Skeletal muscle tissue (tissue), 4 donors: Measurements from ENCODE around the gene RNLS. TPM values are rescaled to one million over a fixed set of nuclear protein-coding genes. Genes with fewer than 3 reads are reported as not detected.
A peak's percentile ranks its signal among the peaks of the same experiment; 100 is the strongest.

Source experiments
- H3K27ac ChIP-seq: one replicate; pipeline ENCODE4 v1.7.0; 2013; ENCODE audit warnings: mild to moderate bottlenecking, low read depth, low read length, inconsistent platforms
- H3K27me3 ChIP-seq, 3 donors: one replicate each; pipeline ENCODE4 v1.7.0; 2013; ENCODE audit warnings: low read length in 3 of 3; ENCODE audit not compliant: control insufficient read depth in 3 of 3, insufficient read depth in 3 of 3
- H3K36me3 ChIP-seq, 3 donors: one replicate each; pipeline ENCODE4 v1.7.0; 2013; ENCODE audit warnings: low read length in 3 of 3; ENCODE audit not compliant: control insufficient read depth in 3 of 3, insufficient read depth in 3 of 3
- H3K4me1 ChIP-seq, 3 donors: one replicate each; pipeline ENCODE4 v1.7.0; 2013; ENCODE audit warnings: low read length in 3 of 3, mild to moderate bottlenecking in 3 of 3; ENCODE audit not compliant: control insufficient read depth in 3 of 3, insufficient read depth in 3 of 3
- H3K4me3 ChIP-seq, 3 donors: one replicate each; pipeline ENCODE4 v1.7.0; 2013; ENCODE audit warnings: low read length in 3 of 3
- H3K9ac ChIP-seq, 3 donors: one replicate each; pipeline ENCODE4 v1.7.0; 2013; ENCODE audit warnings: low read length in 3 of 3, mild to moderate bottlenecking in 3 of 3, moderate library complexity in 2 of 3, low read depth in 1 of 3
- H3K9me3 ChIP-seq, 3 donors: one replicate each; pipeline ENCODE4 v1.7.0; 2013; ENCODE audit warnings: low read length in 3 of 3; ENCODE audit not compliant: control insufficient read depth in 3 of 3
- total RNA-seq: library from RNA; depleted of rRNA; stranded (reverse); fragments of >200 nt; gene quantifications from one replicate; pipeline ENCODE4 v1.2.3, GENCODE V29; 2014
- donor health status: Osteomylitis.

Gene RNLS
- total RNA-seq, 1 donor from 2014 or later: 4.7 TPM

- Histone ChIP-seq H3K27ac (peak overlapping the region; percentile 56), H3K36me3 (no peaks in the 10 kb centered on the region), H3K4me3 (peak overlapping the region in 2 of 3 donors; percentile 6 to 15), H3K9me3 (no peaks in the 10 kb centered on the region), H3K4me1 (peaks cover 2 to 23% (median 17%) of the 10 kb centered on the region in 3 donors), H3K9ac (peak overlapping the region in 2 of 3 donors; percentile 52 to 57), H3K27me3 (no peaks in the 10 kb centered on the region)
These were observed 196.0 kb downstream of the RNLS start for GRCh38 chr10:88386821-88387773.

GRCh38 chr10:88386204-88386788 is 196.8 kb downstream of the RNLS start:
- H3K9ac ChIP-seq: peak overlapping the region in 2 of 3 donors; percentile 52 to 57
- H3K9me3 ChIP-seq: no peaks in the 10 kb centered on the region
- peaks cover 2 to 23% (median 17%) of the 10 kb centered on the region in 3 donors for H3K4me1 ChIP-seq
- no peaks in the 10 kb centered on the region for H3K27me3 ChIP-seq
- no peaks in the 10 kb centered on the region for H3K36me3 ChIP-seq
- peak overlapping the region in 1 of 3 donors; percentile 6 for H3K4me3 ChIP-seq
- H3K27ac ChIP-seq: peak overlapping the region; percentile 56

GRCh38 chr10:88385601-88386203 is 197.4 kb downstream of the RNLS start:
- peak overlapping the region; percentile 56 for H3K27ac ChIP-seq

GRCh38 chr10:88383276-88383675 is 199.8 kb downstream of the RNLS start:
- Histone ChIP-seq H3K9ac (no peak overlapping the region), H3K4me3 (no peak overlapping the region), H3K27me3 (no peaks in the 10 kb centered on the region), H3K4me1 (peaks cover 2 to 19% (median 17%) of the 10 kb centered on the region in 3 donors), H3K9me3 (no peaks in the 10 kb centered on the region), H3K27ac (no peak overlapping the region), H3K36me3 (no peaks in the 10 kb centered on the region)

More at GRCh38 chr10:88385601-88386203, 197.4 kb downstream of the RNLS start:
- Histone ChIP-seq H3K4me1 (peaks cover 2 to 23% (median 17%) of the 10 kb centered on the region in 3 donors), H3K4me3 (no peak overlapping the region), H3K27me3 (no peaks in the 10 kb centered on the region), H3K36me3 (no peaks in the 10 kb centered on the region), H3K9ac (peak overlapping the region in 1 of 3 donors; percentile 57), H3K9me3 (no peaks in the 10 kb centered on the region)

- peaks cover 2 to 19% (median 17%) of the 10 kb centered on the region in 3 donors for H3K4me1 ChIP-seq
- no peaks in the 10 kb centered on the region for H3K27me3 ChIP-seq
- no peaks in the 10 kb centered on the region for H3K36me3 ChIP-seq
- no peak overlapping the region for H3K4me3 ChIP-seq
- H3K9me3 ChIP-seq: no peaks in the 10 kb centered on the region
- H3K27ac ChIP-seq: no peak overlapping the region
- H3K9ac ChIP-seq: no peak overlapping the region
These were observed 200.4 kb downstream of the RNLS start for GRCh38 chr10:88382699-88383098.

- H3K36me3 ChIP-seq: no peaks in the 10 kb centered on the region
- no peak overlapping the region for H3K4me3 ChIP-seq
- H3K9ac ChIP-seq: no peak overlapping the region
- H3K27me3 ChIP-seq: no peaks in the 10 kb centered on the region
- no peaks in the 10 kb centered on the region for H3K4me1 ChIP-seq
- no peak overlapping the region for H3K27ac ChIP-seq
- no peaks in the 10 kb centered on the region for H3K9me3 ChIP-seq
These were observed 203.5 kb downstream of the RNLS start for GRCh38 chr10:88379575-88379974.

GRCh38 chr10:88377510-88377909 is 205.6 kb downstream of the RNLS start:
- Histone ChIP-seq H3K27me3 (no peaks in the 10 kb centered on the region), H3K4me1 (no peaks in the 10 kb centered on the region), H3K4me3 (no peak overlapping the region), H3K9ac (no peak overlapping the region), H3K27ac (no peak overlapping the region), H3K9me3 (no peaks in the 10 kb centered on the region), H3K36me3 (no peaks in the 10 kb centered on the region)

- H3K27ac ChIP-seq: no peak overlapping the region
- H3K4me1 ChIP-seq: peaks cover 0 to 4% (median 0%) of the 10 kb centered on the region in 3 donors
- no peaks in the 10 kb centered on the region for H3K27me3 ChIP-seq
- H3K4me3 ChIP-seq: no peak overlapping the region
- H3K9ac ChIP-seq: no peak overlapping the region
- H3K9me3 ChIP-seq: no peaks in the 10 kb centered on the region
- no peaks in the 10 kb centered on the region for H3K36me3 ChIP-seq
These were observed 208.5 kb downstream of the RNLS start for GRCh38 chr10:88374392-88375175.

GRCh38 chr10:88372881-88373592 is 210.1 kb downstream of the RNLS start:
- Histone ChIP-seq H3K36me3 (no peaks in the 10 kb centered on the region), H3K9ac (no peak overlapping the region), H3K27ac (no peak overlapping the region), H3K4me3 (no peak overlapping the region), H3K27me3 (no peaks in the 10 kb centered on the region), H3K4me1 (peaks cover 0 to 4% (median 0%) of the 10 kb centered on the region in 3 donors), H3K9me3 (no peaks in the 10 kb centered on the region)
